Ovary (tissue), 3 donors: ENCODE results near the gene SIRT5.

Source experiments
- POLR2A ChIP-seq: fragments of 450-650 bp; IDR thresholded peaks from one replicate; pipeline ENCODE4 v1.6.1; 2017; ENCODE audit warnings: antibody characterized with exemption, mild to moderate bottlenecking, moderate library complexity
- TF ChIP-seq, protein P1 (sequence below), 3 donors: fragments of 450-650 bp in 2 of 3; fragments of 200-600 bp in 1 of 3; IDR thresholded peaks; one replicate each; pipeline versions ENCODE4 v1.5.1 to v1.8.0; 2016 to 2022; ENCODE audit warnings: antibody characterized with exemption in 3 of 3, mild to moderate bottlenecking in 1 of 3
- donor health status: DM: no; HTN: no; CAD: no.

DNA sequence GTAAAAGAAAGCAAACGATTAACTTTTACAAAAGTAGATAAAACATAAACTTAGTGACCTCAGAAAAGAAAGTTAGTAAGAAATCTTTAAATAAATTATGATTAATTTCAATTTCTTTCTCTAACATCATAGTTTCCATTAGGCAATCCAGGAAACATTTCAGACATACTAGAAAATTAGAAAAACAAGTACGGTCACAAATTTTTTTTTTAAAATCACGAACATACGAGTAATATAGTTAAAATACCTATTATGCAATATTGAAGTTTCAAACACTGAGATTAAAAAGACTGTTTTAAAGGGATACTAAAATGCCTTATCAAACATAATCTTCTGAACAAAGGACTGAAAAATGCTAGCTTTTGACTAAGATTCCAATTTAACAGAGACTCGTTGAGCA is 66.9 kb downstream of the SIRT5 start:
- TF ChIP-seq, protein P1, sequence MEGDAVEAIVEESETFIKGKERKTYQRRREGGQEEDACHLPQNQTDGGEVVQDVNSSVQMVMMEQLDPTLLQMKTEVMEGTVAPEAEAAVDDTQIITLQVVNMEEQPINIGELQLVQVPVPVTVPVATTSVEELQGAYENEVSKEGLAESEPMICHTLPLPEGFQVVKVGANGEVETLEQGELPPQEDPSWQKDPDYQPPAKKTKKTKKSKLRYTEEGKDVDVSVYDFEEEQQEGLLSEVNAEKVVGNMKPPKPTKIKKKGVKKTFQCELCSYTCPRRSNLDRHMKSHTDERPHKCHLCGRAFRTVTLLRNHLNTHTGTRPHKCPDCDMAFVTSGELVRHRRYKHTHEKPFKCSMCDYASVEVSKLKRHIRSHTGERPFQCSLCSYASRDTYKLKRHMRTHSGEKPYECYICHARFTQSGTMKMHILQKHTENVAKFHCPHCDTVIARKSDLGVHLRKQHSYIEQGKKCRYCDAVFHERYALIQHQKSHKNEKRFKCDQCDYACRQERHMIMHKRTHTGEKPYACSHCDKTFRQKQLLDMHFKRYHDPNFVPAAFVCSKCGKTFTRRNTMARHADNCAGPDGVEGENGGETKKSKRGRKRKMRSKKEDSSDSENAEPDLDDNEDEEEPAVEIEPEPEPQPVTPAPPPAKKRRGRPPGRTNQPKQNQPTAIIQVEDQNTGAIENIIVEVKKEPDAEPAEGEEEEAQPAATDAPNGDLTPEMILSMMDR (IDR thresholded peaks at IDR 0.05), result no peak
- no peak for TF ChIP-seq POLR2A
